Naive B cell (primary cell): ENCODE measurements around the gene TRIM25. TPM values are rescaled to one million over a fixed set of nuclear protein-coding genes. Genes with fewer than 3 reads are reported as not detected.

ENCODE experiments used
- ATAC-seq, 2 donors: fragments of 150-1000 bp; cut with Tn5 transposase; 2 replicates each; pipeline ENCODE4 v1.10.0; 2021; ENCODE audit warnings: low read depth in 2 of 2, mild to moderate bottlenecking in 2 of 2, moderate library complexity in 2 of 2
- DNase-seq: peaks from one replicate; pipeline ENCODE4 v3.0.0; 2022
- H3K27ac Mint-ChIP-seq, 6 donors: one replicate each; pipeline ENCODE4 v1.8.0; 2020 to 2022; ENCODE audit warnings: mild to moderate bottlenecking in 6 of 6, mixed read lengths in 6 of 6, moderate library complexity in 5 of 6, inconsistent platforms in 2 of 6
- H3K27me3 Mint-ChIP-seq, 3 donors: one replicate each; pipeline ENCODE4 v1.8.0; 2021 to 2022; ENCODE audit warnings: mixed read lengths in 3 of 3, mild to moderate bottlenecking in 1 of 3
- H3K36me3 Mint-ChIP-seq, 2 donors: one replicate each; pipeline ENCODE4 v1.8.0; 2020 to 2022; ENCODE audit warnings: mixed read lengths in 2 of 2, inconsistent platforms in 1 of 2, mild to moderate bottlenecking in 1 of 2
- H3K4me1 Mint-ChIP-seq, 3 donors: one replicate each; pipeline ENCODE4 v1.8.0; 2020 to 2022; ENCODE audit warnings: mixed read lengths in 3 of 3, inconsistent platforms in 1 of 3, mild to moderate bottlenecking in 1 of 3, moderate library complexity in 1 of 3
- H3K4me3 Mint-ChIP-seq, 8 donors: one replicate each; pipeline ENCODE4 v1.8.0; 2020 to 2022; ENCODE audit warnings: mild to moderate bottlenecking in 8 of 8, mixed read lengths in 8 of 8, moderate library complexity in 8 of 8, inconsistent platforms in 2 of 8
- H3K9me3 Mint-ChIP-seq, 7 donors: one replicate each; pipeline ENCODE4 v1.8.0; 2020 to 2022; ENCODE audit warnings: mixed read lengths in 7 of 7, mild to moderate bottlenecking in 5 of 7, inconsistent platforms in 2 of 7, moderate library complexity in 1 of 7
- polyA plus RNA-seq, 6 donors: library from polyadenylated mRNA; unstranded; fragments of 300-500 nt; fragmentation: Illumina TruSeq; gene quantifications; one replicate each; pipeline ENCODE4 v1.2.3, GENCODE V29; 2021; ENCODE audit warnings: low read depth in 6 of 6

Gene TRIM25
- polyA plus RNA-seq, 6 donors from 2014 or later: 0.74 to 18.5 (median 10.3) TPM

- DNase-seq (no peak), ATAC-seq (peak; percentile 78 to 80)
- no peaks in the 10 kb centered on the region for H3K27me3 Mint-ChIP-seq
- H3K9me3 Mint-ChIP-seq: no peaks in the 10 kb centered on the region
- peak overlapping the region; percentile 22 to 91 (median 60) for H3K27ac Mint-ChIP-seq
- peaks cover 37 to 43% (median 41%) of the 10 kb centered on the region in 3 donors for H3K4me1 Mint-ChIP-seq
- peaks cover 13 to 58% of the 10 kb centered on the region in 2 donors for H3K36me3 Mint-ChIP-seq
- H3K4me3 Mint-ChIP-seq: peak overlapping the region in 7 of 8 donors; percentile 16 to 92 (median 69)
These were observed 16.0 kb downstream of the TRIM25 start for GRCh38 chr17:56897646-56898424.

- peaks cover 37 to 51% (median 48%) of the 10 kb centered on the region in 3 donors for H3K4me1 Mint-ChIP-seq
- peak overlapping the region in 1 of 6 donors; percentile 22 for H3K27ac Mint-ChIP-seq
- H3K4me3 Mint-ChIP-seq: peak overlapping the region in 6 of 8 donors; percentile 48 to 92 (median 70)
- DNase-seq: no peak
- no peak for ATAC-seq
- H3K27me3 Mint-ChIP-seq: no peaks in the 10 kb centered on the region
- H3K36me3 Mint-ChIP-seq: peaks cover 17 to 67% of the 10 kb centered on the region in 2 donors
- no peaks in the 10 kb centered on the region for H3K9me3 Mint-ChIP-seq
These were observed 16.9 kb downstream of the TRIM25 start for GRCh38 chr17:56896968-56897359.

GRCh38 chr17:56896217-56896967 is 17.5 kb downstream of the TRIM25 start:
- no peaks in the 10 kb centered on the region for H3K27me3 Mint-ChIP-seq
- H3K4me3 Mint-ChIP-seq: peak overlapping the region in 1 of 8 donors; percentile 81
- peak overlapping the region in 2 of 6 donors; percentile 22 to 90 for H3K27ac Mint-ChIP-seq
- H3K9me3 Mint-ChIP-seq: no peaks in the 10 kb centered on the region
- DNase-seq (no peak), ATAC-seq (no peak)
- H3K36me3 Mint-ChIP-seq: peaks cover 15 to 68% of the 10 kb centered on the region in 2 donors
- H3K4me1 Mint-ChIP-seq: peaks cover 37 to 51% (median 48%) of the 10 kb centered on the region in 3 donors

- Mint-ChIP-seq H3K4me1 (peaks cover 31 to 44% (median 40%) of the 10 kb centered on the region in 3 donors), H3K27ac (peak overlapping the region in 1 of 6 donors; percentile 69), H3K36me3 (peaks cover 13 to 57% of the 10 kb centered on the region in 2 donors), H3K9me3 (no peaks in the 10 kb centered on the region), H3K27me3 (no peaks in the 10 kb centered on the region), H3K4me3 (peak overlapping the region in 1 of 8 donors; percentile 61)
- no peak for ATAC-seq
- DNase-seq: no peak
These were observed 18.9 kb downstream of the TRIM25 start for GRCh38 chr17:56894859-56895455.

GRCh38 chr17:56893503-56893902 is 20.3 kb downstream of the TRIM25 start:
- Mint-ChIP-seq H3K4me3 (no peak overlapping the region), H3K27me3 (no peaks in the 10 kb centered on the region), H3K4me1 (peaks cover 25 to 38% (median 34%) of the 10 kb centered on the region in 3 donors), H3K9me3 (peaks cover 0 to 5% (median 2%) of the 10 kb centered on the region in 7 donors), H3K27ac (no peak overlapping the region), H3K36me3 (peaks cover 27 to 46% of the 10 kb centered on the region in 2 donors)
- ATAC-seq: no peak
- no peak for DNase-seq

GRCh38 chr17:56892333-56892732 is 21.5 kb downstream of the TRIM25 start:
- Mint-ChIP-seq H3K4me1 (peaks cover 13 to 26% (median 24%) of the 10 kb centered on the region in 3 donors), H3K9me3 (peaks cover 3 to 16% (median 11%) of the 10 kb centered on the region in 7 donors), H3K4me3 (peak overlapping the region in 1 of 8 donors; percentile 25), H3K27ac (peak overlapping the region in 3 of 6 donors; percentile 14 to 30 (median 19)), H3K27me3 (no peaks in the 10 kb centered on the region), H3K36me3 (peaks cover 38 to 42% of the 10 kb centered on the region in 2 donors)
- no peak for DNase-seq
- ATAC-seq: no peak

- peak; percentile 40 to 55 for ATAC-seq
- no peak overlapping the region for H3K4me3 Mint-ChIP-seq
- H3K27me3 Mint-ChIP-seq: no peaks in the 10 kb centered on the region
- peaks cover 43 to 44% of the 10 kb centered on the region in 2 donors for H3K36me3 Mint-ChIP-seq
- H3K4me1 Mint-ChIP-seq: peaks cover 7 to 22% (median 21%) of the 10 kb centered on the region in 3 donors
- no peak overlapping the region for H3K27ac Mint-ChIP-seq
- DNase-seq: peak; percentile 41
- peaks cover 6 to 19% (median 15%) of the 10 kb centered on the region in 7 donors for H3K9me3 Mint-ChIP-seq
These were observed 22.1 kb downstream of the TRIM25 start for GRCh38 chr17:56891751-56892150.

- DNase-seq: no peak
- no peaks in the 10 kb centered on the region for H3K27me3 Mint-ChIP-seq
- peak overlapping the region in 1 of 6 donors; percentile 49 for H3K27ac Mint-ChIP-seq
- H3K4me1 Mint-ChIP-seq: peaks cover under 1 to 22% (median 19%) of the 10 kb centered on the region in 3 donors
- peaks cover 6 to 19% (median 15%) of the 10 kb centered on the region in 7 donors for H3K9me3 Mint-ChIP-seq
- no peak overlapping the region for H3K4me3 Mint-ChIP-seq
- H3K36me3 Mint-ChIP-seq: peaks cover 48% of the 10 kb centered on the region in 2 donors
- ATAC-seq: no peak
These were observed 22.8 kb downstream of the TRIM25 start for GRCh38 chr17:56890906-56891674.

GRCh38 chr17:56890390-56890789 is 23.5 kb downstream of the TRIM25 start:
- peak overlapping the region in 1 of 6 donors; percentile 49 for H3K27ac Mint-ChIP-seq
- H3K36me3 Mint-ChIP-seq: peaks cover 49% of the 10 kb centered on the region in 2 donors
- no peak overlapping the region for H3K4me3 Mint-ChIP-seq
- peaks cover 6 to 19% (median 15%) of the 10 kb centered on the region in 7 donors for H3K9me3 Mint-ChIP-seq
- no peaks in the 10 kb centered on the region for H3K27me3 Mint-ChIP-seq
- peaks cover 0 to 22% (median 19%) of the 10 kb centered on the region in 3 donors for H3K4me1 Mint-ChIP-seq
- DNase-seq (no peak), ATAC-seq (no peak)

- H3K4me3 Mint-ChIP-seq: peak overlapping the region in 1 of 8 donors; percentile 31
- H3K36me3 Mint-ChIP-seq: peaks cover 27 to 54% of the 10 kb centered on the region in 2 donors
- peak overlapping the region in 1 of 6 donors; percentile 66 for H3K27ac Mint-ChIP-seq
- H3K4me1 Mint-ChIP-seq: peaks cover 0 to 12% (median 8%) of the 10 kb centered on the region in 3 donors
- DNase-seq: no peak
- no peaks in the 10 kb centered on the region for H3K27me3 Mint-ChIP-seq
- peaks cover 6 to 19% (median 15%) of the 10 kb centered on the region in 7 donors for H3K9me3 Mint-ChIP-seq
- ATAC-seq: no peak
These were observed 26.0 kb downstream of the TRIM25 start for GRCh38 chr17:56887552-56888467.

DNA sequence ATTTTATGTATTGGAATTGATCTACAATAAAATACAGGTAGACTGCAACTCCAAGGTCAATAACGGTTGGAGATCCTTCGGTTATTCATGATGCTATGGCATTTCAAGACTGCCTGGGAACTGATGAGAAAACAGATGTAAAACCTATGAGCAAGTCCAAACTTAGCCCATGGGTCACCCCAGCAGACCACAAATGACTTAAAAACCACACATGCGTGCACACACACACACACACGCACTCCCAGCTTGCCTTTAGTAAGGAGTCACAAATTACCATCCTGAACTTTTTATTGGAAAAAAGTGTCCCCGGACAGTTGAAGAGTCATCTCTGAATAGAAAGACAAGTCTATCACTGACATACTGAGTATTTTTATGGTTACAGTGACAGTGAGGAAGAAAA is 26.7 kb downstream of the TRIM25 start:
- Mint-ChIP-seq H3K36me3 (peaks cover 20 to 47% of the 10 kb centered on the region in 2 donors), H3K27ac (peak overlapping the region in 1 of 6 donors; percentile 60), H3K27me3 (no peaks in the 10 kb centered on the region), H3K4me3 (no peak overlapping the region), H3K9me3 (peaks cover 6 to 19% (median 15%) of the 10 kb centered on the region in 7 donors), H3K4me1 (peaks cover 0 to 5% (median under 1%) of the 10 kb centered on the region in 3 donors)
- DNase-seq (no peak), ATAC-seq (no peak)
